ENCODE results near the gene TCP11L2. TPM values are rescaled to one million over a fixed set of nuclear protein-coding genes. Genes with fewer than 3 reads are reported as not detected.

The TCP11L2 gene
- total and polyA plus RNA-seq, 2 of the 4 experiments (the other 2 are of a cell fraction), result 7.3 to 32.8 TPM

DNA sequence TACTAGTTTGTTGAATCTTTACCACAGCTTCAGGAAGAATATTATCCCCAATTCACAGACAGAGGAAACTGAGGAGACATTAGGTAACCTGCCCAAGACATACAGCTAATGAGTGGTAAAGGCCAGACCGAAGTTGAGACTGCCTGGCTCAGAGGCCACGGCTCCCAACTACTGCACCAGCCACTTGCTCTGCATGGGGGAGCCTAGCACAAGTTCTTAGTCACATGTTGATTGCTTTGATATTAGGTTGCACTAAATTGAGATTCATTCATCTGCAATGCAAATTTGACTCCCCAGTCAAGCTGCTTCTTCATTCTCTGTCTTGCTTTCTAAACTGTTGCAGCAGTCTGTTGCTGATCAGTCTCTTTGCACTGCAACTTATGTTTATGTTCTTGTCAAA is 29.1 kb downstream of the TCP11L2 start:
- Histone ChIP-seq H3K4ac (ENCODE audit: low read depth, low read length) (no peak overlapping the region), H2BK5ac (ENCODE audit: low read depth, low read length, poor library complexity, severe bottlenecking) (no peak overlapping the region), H3K9me1 (ENCODE audit: insufficient read depth, low read length) (no peaks in the 10 kb centered on the region; the same call in 1 of the 2 replicates), H2BK120ac (ENCODE audit: low read depth, low read length) (no peak overlapping the region), H2BK20ac (ENCODE audit: low read depth, low read length) (no peak overlapping the region), H4K91ac (ENCODE audit: insufficient read depth, low read depth, low read length) (no peak overlapping the region), H3K23ac (ENCODE audit: low read depth, low read length) (no peak overlapping the region), H2AK5ac (ENCODE audit: low read depth, low read length) (no peak overlapping the region), H3K79me1 (ENCODE audit: low read depth in 1 of 2, low read length in 2 of 2) (no peaks in the 10 kb centered on the region), H4K8ac (ENCODE audit: low read depth in 2 of 2, low read length in 2 of 2) (no peak overlapping the region), H3K9ac (ENCODE audit: low read depth, low read length) (no peak overlapping the region), H3K36me3 (ENCODE audit: control insufficient read depth, insufficient read depth, low read length) (peaks cover 4% of the 10 kb centered on the region), H4K20me1 (ENCODE audit: insufficient read depth, low read length) (no peaks in the 10 kb centered on the region), H4K5ac (ENCODE audit: low read depth, low read length) (no peak overlapping the region), H3K56ac (ENCODE audit: extremely low read depth, insufficient read depth, low read length) (no peak overlapping the region), H3K9me3 (ENCODE audit: control insufficient read depth, insufficient read depth, low read length) (no peaks in the 10 kb centered on the region), H2AFZ (replicated peaks; ENCODE audit: low read length, poor library complexity) (no peak overlapping the region), H3K14ac (replicated peaks; ENCODE audit: low read depth, low read length) (no peak overlapping the region), H3K4me3 (ENCODE audit: insufficient read depth, low read depth, low read length) (no peak overlapping the region), H3K4me1 (ENCODE audit: control insufficient read depth, insufficient read depth, low read length) (peaks cover 2% of the 10 kb centered on the region), H2AK9ac (replicated peaks; ENCODE audit: low read depth, low read length, poor library complexity) (no peak overlapping the region), H3K27me3 (ENCODE audit: control insufficient read depth, insufficient read depth, low read length) (no peaks in the 10 kb centered on the region), H3K27ac (ENCODE audit: insufficient read depth, low read length) (no peak overlapping the region), H2BK15ac (ENCODE audit: low read depth, low read length) (no peak overlapping the region), H3K18ac (ENCODE audit: low read depth, low read length) (no peak overlapping the region), H3K4me2 (ENCODE audit: low read depth, low read length) (no peak overlapping the region)
- WGBS, 2 experiments (ENCODE audit: extremely low coverage in 2 of 2, insufficient read length in 1 of 2), result no CpG with 5 or more reads among the region's 2 CpGs
- in situ Hi-C loops (cut with MboI; ENCODE audit: low sequenced_read_pairs), result no loop called here
- intact Hi-C loops (cut with micrococcal nuclease), result no loop called here
- POLR2A ChIA-PET (ENCODE audit: unreplicated experiment), result no interaction called here
- no peak for TF ChIP-seq ELK1 (IDR thresholded peaks at IDR 0.05; ENCODE audit: borderline replicate concordance, low read depth, low read length)
- no peak for TF ChIP-seq RCOR1 (IDR thresholded peaks at IDR 0.05; ENCODE audit: insufficient replicate concordance, low read length)
- TF ChIP-seq, protein P1, sequence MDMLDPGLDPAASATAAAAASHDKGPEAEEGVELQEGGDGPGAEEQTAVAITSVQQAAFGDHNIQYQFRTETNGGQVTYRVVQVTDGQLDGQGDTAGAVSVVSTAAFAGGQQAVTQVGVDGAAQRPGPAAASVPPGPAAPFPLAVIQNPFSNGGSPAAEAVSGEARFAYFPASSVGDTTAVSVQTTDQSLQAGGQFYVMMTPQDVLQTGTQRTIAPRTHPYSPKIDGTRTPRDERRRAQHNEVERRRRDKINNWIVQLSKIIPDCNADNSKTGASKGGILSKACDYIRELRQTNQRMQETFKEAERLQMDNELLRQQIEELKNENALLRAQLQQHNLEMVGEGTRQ (IDR thresholded peaks at IDR 0.05; ENCODE audit: low read depth, low read length), result no peak
- TF ChIP-seq SMC3 (IDR thresholded peaks at IDR 0.05; ENCODE audit: low read depth, low read length), result no peak
- TF ChIP-seq, protein P2, sequence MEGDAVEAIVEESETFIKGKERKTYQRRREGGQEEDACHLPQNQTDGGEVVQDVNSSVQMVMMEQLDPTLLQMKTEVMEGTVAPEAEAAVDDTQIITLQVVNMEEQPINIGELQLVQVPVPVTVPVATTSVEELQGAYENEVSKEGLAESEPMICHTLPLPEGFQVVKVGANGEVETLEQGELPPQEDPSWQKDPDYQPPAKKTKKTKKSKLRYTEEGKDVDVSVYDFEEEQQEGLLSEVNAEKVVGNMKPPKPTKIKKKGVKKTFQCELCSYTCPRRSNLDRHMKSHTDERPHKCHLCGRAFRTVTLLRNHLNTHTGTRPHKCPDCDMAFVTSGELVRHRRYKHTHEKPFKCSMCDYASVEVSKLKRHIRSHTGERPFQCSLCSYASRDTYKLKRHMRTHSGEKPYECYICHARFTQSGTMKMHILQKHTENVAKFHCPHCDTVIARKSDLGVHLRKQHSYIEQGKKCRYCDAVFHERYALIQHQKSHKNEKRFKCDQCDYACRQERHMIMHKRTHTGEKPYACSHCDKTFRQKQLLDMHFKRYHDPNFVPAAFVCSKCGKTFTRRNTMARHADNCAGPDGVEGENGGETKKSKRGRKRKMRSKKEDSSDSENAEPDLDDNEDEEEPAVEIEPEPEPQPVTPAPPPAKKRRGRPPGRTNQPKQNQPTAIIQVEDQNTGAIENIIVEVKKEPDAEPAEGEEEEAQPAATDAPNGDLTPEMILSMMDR (conservative IDR thresholded peaks at IDR 0.05; ENCODE audit: low read depth, low read length), result no peak
- no peak for TF ChIP-seq MXI1 (IDR thresholded peaks at IDR 0.05; ENCODE audit: borderline replicate concordance, low read depth, low read length)
- TF ChIP-seq BHLHE40 (IDR thresholded peaks at IDR 0.05; ENCODE audit: low read depth, low read length), result no peak
- no peak for TF ChIP-seq POLR2A (IDR thresholded peaks at IDR 0.05; ENCODE audit: low read depth, low read length)
- TF ChIP-seq MAZ (IDR thresholded peaks at IDR 0.05; ENCODE audit: borderline replicate concordance, low read depth, low read length), result no peak
- CTCF ChIA-PET, result interaction anchor here (2.0 kb wide), 1 partner anchor 11 kb away, joined by 4 read pairs; no protein-coding TSS in a partner anchor
- BruUV-seq (replicated peaks), result no TSS peak
- DNase-seq (no peak), ATAC-seq (ENCODE audit: low read depth) (peak; percentile 40)
- dilution Hi-C loops (cut with HindIII; ENCODE audit: low sequenced_read_pairs, unreplicated experiment), result no loop called here

Data from IMR-90 (cell line).